Measurements from ENCODE around the gene RNF8. TPM values are rescaled to one million over a fixed set of nuclear protein-coding genes. Genes with fewer than 3 reads are reported as not detected.
A peak's percentile ranks its signal among the peaks of the same experiment; 100 is the strongest.
"Not testable (repeated sequence)": the region's sequence is repeated elsewhere in the genome, so short reads cannot be mapped to it uniquely, and the experiment has no call there.

The RNF8 gene, protein sequence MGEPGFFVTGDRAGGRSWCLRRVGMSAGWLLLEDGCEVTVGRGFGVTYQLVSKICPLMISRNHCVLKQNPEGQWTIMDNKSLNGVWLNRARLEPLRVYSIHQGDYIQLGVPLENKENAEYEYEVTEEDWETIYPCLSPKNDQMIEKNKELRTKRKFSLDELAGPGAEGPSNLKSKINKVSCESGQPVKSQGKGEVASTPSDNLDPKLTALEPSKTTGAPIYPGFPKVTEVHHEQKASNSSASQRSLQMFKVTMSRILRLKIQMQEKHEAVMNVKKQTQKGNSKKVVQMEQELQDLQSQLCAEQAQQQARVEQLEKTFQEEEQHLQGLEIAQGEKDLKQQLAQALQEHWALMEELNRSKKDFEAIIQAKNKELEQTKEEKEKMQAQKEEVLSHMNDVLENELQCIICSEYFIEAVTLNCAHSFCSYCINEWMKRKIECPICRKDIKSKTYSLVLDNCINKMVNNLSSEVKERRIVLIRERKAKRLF
- 10 to 100 TPM; 18.1 to 28.0 TPM for total RNA-seq

DNA sequence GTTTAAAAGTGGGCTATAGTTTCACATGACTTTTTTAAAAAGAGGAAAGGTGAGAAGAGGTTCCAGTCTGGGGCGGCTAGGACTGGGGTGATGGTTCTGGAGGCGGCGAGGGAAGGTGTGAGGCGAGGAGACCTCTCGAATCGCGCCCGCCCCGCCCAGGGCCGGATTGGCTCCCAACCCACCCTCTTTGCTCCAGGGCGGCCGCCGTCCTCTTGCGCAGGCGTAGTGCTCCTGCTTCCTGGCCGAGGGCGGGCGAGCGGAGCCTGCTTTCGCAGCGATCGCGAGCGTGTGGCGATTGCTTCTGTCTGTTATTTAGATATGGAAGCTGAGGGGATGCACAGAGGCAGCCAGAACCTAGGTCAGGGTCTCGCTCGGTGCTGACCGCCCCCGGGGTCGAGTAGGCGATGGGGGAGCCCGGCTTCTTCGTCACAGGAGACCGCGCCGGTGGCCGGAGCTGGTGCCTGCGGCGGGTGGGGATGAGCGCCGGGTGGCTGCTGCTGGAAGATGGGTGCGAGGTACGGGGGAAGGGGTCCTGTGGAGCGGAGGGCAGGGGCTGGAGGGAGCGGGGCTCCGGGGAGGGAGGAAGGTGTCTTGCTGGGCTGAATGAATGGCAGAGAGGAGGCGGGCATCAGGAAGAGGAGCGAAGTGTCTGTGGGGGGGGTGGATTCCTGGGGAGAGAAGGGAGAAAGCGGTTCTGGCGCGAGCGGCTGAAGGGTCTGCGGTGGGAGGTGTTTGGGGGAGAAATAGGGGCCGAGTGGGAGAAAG lies at the start of gene RNF8:
TSS of gene RNF8 (plus strand) at position 223 of the 765 bp plus-strand sequence. CDS start at position 405, 182 bp downstream.
- Mint-ChIP-seq H3K9me3 (no peaks in the 10 kb centered on the region), H3K27ac (peak within 1 kb of the TSS; percentile 84 to 95), H3K36me3 (peaks cover 10 to 19% of the 10 kb centered on the region in 2 donors)
- ATAC-seq (peak; percentile 97 to 99), DNase-seq (ENCODE audit: low spot score in 2 of 2) (peak; percentile 88 to 93)

DNA sequence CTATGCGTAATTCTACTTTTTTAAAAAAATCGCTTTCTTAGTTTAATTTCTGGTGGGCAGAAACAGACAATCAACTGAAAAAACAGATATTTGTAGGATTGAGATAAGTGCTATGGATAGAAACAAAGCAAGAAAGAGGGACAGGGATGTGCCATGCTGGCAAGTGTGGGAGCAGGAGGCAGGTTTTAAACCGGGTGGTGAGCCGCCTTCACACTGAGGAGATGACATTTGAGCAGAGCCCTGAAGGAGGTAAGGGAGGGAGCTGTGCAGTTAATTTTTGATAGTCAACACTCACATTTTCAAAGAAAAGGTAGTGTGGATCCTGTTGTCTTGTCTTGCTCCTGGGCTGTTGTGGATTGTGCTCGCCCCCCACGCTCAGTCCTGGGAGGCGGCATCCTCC lies 49.0 kb upstream of the RNF8 start:
- H3K9me3 Mint-ChIP-seq, result no peaks in the 10 kb centered on the region
- no peak overlapping the region for H3K27ac Mint-ChIP-seq
- ATAC-seq (no peak), DNase-seq (ENCODE audit: low spot score in 2 of 2) (no peak)
- H3K36me3 Mint-ChIP-seq, result no peaks in the 10 kb centered on the region

DNA sequence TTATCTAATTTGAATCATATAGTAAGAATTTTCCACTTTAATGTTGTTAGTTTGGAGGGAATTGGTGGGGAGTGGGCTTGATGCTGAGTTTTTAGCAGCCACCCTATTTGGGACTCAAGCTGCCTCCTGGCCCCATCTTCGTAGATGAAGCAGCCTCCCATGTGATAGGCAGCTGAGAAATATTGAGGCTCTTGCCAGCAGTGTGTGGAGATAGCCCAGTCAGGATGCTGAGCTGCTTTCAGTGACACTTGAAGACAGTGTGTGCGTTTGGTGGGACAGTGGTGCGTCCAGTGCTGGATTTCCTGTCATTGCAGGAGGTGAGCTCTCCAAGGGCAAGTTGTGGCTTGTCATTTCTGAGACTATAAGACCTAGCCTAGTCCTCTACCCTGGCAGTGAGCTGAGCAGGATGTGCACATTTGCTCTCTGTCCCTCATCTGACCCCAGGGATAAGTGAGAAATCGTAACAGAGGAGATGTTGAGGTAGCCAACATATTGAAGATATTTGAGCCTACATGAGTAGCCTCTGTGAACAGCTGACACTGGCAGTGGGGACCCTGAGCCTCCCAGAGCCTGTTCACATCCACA lies 47.9 kb upstream of the RNF8 start:
- ATAC-seq, result no peak
- H3K9me3 Mint-ChIP-seq, result no peaks in the 10 kb centered on the region
- no peak for DNase-seq (ENCODE audit: low spot score in 2 of 2)
- H3K36me3 Mint-ChIP-seq, result no peaks in the 10 kb centered on the region
- peak overlapping the region in 1 of 2 donors; percentile 58 for H3K27ac Mint-ChIP-seq

DNA sequence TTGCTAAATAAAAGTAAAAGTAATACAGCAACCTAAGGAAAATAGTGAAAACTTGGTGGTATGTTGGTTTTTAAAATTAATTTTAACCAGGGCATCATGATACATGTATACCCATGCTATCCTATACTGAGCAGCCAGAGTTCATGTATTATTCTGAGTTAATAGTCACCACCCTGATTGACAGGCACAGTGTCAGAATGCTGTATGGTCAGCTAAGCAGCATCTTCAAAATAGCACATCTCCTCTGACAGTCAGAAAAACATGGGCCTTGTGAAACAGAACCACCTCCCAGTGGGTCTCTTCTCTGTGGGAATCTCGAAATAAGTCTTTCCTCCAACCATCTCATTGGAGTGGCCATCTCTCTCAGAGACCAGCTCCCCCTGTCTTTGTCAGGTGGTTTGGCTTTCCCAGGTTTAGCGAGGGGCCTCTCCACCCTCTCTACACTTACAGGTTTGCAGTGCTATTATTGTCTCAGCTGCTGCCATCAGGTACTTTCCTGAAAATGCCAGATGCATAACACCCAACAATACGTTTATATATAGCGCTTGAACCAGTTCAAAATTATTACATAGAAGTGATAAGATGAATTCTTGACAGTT lies 47.1 kb upstream of the RNF8 start:
- H3K9me3 Mint-ChIP-seq, result no peaks in the 10 kb centered on the region
- H3K36me3 Mint-ChIP-seq, result no peaks in the 10 kb centered on the region
- DNase-seq (ENCODE audit: low spot score in 2 of 2) (no peak), ATAC-seq (no peak)
- H3K27ac Mint-ChIP-seq, result peak overlapping the region in 1 of 2 donors; percentile 58

DNA sequence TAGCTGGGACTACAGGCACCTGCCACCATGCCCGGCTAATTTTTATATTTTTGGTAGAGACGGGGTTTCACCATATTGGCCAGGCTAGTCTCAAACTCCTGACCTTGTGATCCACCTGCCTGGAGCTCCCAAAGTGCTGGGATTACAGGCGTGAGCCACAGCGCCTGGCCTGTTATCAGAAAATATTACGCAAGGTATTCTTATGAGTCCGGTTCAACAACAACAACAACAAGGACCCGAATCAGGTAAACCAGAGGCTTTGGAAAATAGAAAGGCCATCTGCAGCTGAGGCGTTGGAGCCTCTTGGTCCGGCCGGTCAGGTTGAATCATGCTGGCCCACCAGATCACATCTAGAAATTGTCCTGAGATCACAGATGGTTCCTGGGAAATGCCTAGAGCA lies 46.3 kb upstream of the RNF8 start:
- not testable (repeated sequence) for H3K9me3 Mint-ChIP-seq; H3K36me3 Mint-ChIP-seq; ATAC-seq; H3K27ac Mint-ChIP-seq; DNase-seq (ENCODE audit: low spot score in 2 of 2)

DNA sequence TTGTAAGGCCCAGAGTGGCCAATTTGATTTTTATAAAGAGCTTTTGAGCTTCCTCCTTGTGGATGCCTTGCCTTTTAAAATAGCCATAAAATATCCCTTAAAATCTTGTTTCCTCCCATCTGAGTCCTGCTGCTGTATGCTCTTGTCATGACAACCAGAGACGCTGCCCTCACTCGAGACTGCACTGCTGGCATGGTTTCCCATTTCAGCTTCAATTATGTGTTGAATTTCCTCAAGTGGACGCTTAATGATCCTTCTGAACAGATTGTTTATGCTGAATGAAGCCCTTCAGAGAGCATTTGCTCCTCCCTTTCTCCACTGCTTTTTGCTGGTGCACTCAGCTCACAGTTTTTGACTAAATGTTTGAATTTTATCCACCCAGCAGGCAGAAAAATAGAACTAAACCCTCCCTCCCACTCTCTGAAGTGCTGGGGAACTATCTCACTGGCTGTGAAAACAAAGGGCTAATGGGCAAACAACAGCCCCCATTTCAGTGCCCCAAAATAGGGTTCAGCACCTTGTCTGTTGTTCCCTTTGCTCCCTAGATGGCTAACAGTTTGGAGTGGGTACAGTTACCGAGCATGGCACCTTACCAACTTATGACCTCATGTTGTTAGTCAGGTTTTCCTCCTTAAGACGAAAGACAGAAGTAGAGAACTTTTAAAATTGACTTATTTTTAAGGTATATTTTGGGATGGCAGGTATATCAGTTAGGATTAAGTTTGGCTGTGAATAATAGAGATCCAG lies 45.5 kb upstream of the RNF8 start:
- ATAC-seq, result no peak
- no peak for DNase-seq (ENCODE audit: low spot score in 2 of 2)
- H3K27ac Mint-ChIP-seq, result peak overlapping the region in 1 of 2 donors; percentile 53
- no peaks in the 10 kb centered on the region for H3K9me3 Mint-ChIP-seq
- H3K36me3 Mint-ChIP-seq, result no peaks in the 10 kb centered on the region

DNA sequence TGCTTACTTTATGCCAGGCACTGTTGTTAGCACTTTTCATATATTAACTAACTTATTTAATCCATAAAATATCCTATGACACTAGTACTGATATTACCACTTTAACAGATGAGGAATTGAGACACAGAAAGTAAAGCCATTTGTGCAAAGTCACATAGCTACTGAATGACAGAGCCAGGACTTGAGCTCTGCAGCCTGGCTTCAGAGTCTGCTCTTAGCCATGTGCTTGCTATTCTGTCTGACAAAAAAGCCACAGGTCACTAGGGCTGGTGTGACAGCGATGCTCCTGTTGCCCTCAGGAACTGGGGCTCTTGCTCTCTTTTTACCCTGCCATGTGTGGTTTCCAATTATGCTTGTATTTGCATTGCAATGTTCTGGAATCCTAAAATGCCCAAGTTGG lies 44.7 kb upstream of the RNF8 start:
- H3K9me3 Mint-ChIP-seq, result no peaks in the 10 kb centered on the region
- no peak for ATAC-seq
- peak overlapping the region in 1 of 2 donors; percentile 29 for H3K27ac Mint-ChIP-seq
- DNase-seq (ENCODE audit: low spot score in 2 of 2), result no peak
- H3K36me3 Mint-ChIP-seq, result no peaks in the 10 kb centered on the region

DNA sequence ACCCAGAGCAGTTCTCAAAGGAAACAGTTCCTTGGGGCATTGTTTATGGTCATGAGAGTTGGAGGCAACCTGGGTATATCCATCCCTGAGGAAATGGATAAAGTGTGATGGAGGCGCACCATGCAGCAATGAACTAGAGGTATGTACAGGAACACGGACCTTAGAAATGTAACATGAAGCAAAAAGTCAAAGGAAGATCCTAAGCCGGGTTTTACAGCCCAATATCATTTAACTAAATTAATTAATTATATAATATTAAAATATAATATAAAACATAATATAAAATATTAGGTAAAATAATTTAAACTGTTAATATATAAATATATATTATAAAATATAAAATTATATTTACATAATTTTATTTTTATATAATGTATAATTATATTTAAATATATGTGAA lies 44.1 kb upstream of the RNF8 start:
- H3K36me3 Mint-ChIP-seq, result no peaks in the 10 kb centered on the region
- no peak for DNase-seq (ENCODE audit: low spot score in 2 of 2)
- ATAC-seq, result no peak
- H3K9me3 Mint-ChIP-seq, result no peaks in the 10 kb centered on the region
- peak overlapping the region in 1 of 2 donors; percentile 29 for H3K27ac Mint-ChIP-seq

DNA sequence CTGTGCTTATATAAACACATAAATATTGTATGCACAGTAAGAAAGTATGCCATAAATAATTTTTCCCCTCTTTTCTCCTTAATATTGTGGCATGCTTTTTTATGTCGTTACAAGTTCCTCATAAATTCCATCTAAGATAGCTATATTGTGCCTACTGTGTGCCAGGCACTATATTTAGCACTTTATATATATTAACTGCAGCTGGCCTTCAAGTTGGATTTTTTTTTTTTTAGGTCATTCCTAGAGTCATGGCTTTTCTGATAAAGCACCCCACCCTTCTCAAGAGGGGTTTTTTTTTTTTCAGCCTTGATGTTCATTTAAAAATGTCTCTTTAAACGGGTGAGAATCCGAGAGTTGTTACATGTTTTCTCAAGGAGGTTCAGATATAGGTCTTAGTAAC lies 42.8 kb upstream of the RNF8 start:
- no peaks in the 10 kb centered on the region for H3K9me3 Mint-ChIP-seq
- H3K36me3 Mint-ChIP-seq, result no peaks in the 10 kb centered on the region
- no peak overlapping the region for H3K27ac Mint-ChIP-seq
- DNase-seq (ENCODE audit: low spot score in 2 of 2), result no peak
- no peak for ATAC-seq

DNA sequence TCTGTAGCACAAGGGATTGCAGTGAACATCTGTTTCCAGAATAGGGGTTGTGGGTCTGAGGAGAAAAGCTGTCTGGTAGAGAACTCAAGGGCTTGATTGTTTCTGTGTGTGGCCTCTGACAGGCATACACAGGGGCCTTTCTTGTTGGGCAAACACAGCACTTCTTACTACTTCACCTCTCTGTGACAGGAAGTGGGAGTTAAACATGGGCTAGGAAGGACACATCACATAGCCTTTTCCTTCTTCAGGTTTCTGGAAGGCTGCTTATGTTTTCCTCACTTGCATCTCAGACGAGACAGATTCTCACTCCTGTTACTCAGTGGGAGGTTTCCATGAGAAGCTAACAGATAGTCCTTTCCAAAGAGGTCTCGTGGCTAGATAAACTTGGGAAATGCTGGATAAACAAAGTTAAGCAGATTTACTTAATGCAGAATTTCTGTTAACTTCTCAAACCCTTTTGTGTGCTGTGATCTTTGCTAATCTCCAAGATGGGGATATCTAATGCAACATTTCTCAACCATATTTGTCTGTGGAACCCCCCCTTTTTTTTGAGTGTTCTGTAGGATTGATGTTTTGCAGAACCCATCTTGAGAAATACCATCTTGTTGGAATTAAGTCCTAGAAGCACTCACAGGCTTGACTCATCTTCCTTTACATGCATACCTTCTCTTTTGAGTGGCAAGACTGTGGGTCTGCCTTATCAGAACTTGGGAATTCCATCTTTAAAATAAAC lies 41.9 kb upstream of the RNF8 start:
- peak overlapping the region in 1 of 2 donors; percentile 56 for H3K27ac Mint-ChIP-seq
- H3K9me3 Mint-ChIP-seq, result no peaks in the 10 kb centered on the region
- ATAC-seq (no peak), DNase-seq (ENCODE audit: low spot score in 2 of 2) (no peak)
- no peaks in the 10 kb centered on the region for H3K36me3 Mint-ChIP-seq

DNA sequence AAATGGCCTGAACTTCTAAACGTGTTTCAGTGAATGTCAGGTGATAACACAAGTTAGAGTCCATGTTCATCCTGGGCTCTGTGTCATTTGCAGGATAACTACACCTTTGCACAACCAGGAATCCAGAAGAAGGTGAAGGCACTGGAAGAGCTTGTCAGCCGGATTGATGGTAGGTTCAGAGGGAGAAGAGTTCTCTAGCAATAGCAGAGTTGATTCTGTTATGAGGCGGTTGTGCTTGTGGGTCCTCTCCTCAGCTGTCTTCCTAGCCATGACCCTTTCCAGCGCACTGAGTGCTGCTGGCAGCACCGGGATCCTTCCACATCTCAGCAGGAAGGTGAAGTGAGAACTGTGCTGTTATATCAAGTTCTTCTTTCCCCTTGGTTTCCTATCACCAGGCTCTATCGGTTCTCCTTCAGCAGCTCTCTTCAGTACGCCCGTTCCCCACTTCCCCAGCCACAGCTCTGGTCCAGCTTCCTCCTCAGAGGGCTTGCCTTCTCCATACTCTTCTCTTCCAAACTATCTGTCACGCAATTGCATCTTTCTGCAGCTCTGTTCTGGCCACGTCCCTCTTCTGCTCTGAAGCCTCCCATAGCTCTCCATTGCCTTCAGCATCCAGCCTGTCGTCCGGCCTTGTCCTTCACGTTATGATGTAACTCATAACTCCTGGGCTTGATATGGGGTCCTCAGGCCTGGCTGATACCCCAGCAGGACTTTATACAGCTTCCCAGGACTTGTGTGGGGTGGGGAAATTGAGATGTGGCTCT lies 39.9 kb upstream of the RNF8 start:
- no peaks in the 10 kb centered on the region for H3K9me3 Mint-ChIP-seq
- no peak for ATAC-seq
- H3K36me3 Mint-ChIP-seq, result no peaks in the 10 kb centered on the region
- H3K27ac Mint-ChIP-seq, result no peak overlapping the region
- no peak for DNase-seq (ENCODE audit: low spot score in 2 of 2)

DNA sequence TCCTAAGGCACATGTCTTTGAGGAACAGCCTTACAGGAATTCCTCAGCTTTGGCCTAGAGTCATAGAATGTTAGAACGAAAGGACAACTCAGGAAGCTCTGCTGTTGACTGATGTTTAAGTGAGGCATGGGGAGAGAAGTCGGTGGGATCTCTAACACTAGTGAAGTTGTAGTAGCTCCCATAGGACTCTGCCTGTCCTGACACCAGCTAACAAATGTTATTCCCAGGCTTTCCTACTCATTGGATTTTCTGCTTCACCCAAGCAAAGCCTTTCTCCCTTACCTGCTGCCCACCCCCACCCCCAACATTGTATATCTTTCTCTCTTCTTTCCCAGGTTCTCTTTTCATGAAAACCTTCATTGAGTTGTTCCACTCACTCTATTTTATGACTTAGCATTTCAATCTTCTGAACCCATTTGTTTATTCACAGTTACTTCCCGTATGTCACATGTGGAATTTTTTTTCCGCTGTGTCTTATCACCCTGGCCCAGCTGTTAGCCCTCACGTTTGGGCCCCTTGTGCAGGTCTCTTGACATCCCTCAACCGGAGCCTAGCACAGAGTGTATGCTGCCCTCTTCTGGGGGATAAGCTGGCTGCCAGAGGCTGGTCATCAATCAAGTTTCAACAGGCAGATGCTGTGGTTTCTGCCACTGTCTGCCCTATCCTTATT lies 39.2 kb upstream of the RNF8 start:
- H3K27ac Mint-ChIP-seq, result peak overlapping the region in 1 of 2 donors; percentile 5

DNA sequence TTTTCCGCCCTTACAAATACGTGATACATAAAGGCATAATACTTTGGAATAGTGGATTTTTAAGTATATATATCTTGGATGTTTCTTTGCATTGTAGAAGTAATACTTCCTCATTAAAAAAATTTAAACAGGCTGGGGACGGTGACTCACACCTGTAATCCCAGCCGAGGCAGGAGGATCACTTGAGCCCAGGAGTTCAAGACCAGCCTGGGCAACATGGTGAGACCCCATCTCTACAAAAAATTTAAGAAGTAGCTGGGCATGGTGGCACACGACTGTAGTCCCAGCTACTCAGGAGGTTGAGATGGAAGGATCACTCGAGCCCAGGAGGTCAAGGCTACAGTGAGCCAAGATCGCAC lies 38.6 kb upstream of the RNF8 start:
- H3K9me3 Mint-ChIP-seq, result no peaks in the 10 kb centered on the region
- no peaks in the 10 kb centered on the region for H3K36me3 Mint-ChIP-seq
- no peak for ATAC-seq
- no peak overlapping the region for H3K27ac Mint-ChIP-seq
- DNase-seq (ENCODE audit: low spot score in 2 of 2), result no peak

More for the DNA sequence above, 39.2 kb upstream of the RNF8 start:
- H3K9me3 Mint-ChIP-seq, result no peaks in the 10 kb centered on the region
- H3K36me3 Mint-ChIP-seq, result no peaks in the 10 kb centered on the region
- ATAC-seq (peak; percentile 75 to 76), DNase-seq (ENCODE audit: low spot score in 2 of 2) (peak in 1 of 2 donors; percentile 51)

DNA sequence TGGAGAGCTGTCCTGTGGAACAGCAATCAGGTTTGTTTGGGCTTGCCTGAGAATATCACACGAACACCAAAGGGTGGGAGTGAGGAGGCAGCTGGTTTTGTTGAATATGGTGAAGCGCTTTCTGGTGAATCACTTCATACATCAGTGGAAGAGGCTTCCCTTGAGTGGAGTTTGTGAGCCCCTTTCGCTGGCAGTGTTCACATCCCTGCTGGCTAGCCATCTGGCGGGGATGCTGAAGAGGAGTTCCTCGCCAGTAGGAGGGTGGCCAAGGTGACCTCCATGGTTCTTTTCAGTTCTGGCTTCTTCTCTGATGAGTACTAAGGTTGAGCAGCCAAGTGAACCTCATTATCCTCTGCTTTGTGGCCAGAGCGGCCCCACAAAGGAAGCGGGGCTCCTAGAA lies 37.7 kb upstream of the RNF8 start:
- ATAC-seq, result no peak
- DNase-seq (ENCODE audit: low spot score in 2 of 2), result no peak
- no peaks in the 10 kb centered on the region for H3K36me3 Mint-ChIP-seq
- H3K9me3 Mint-ChIP-seq, result no peaks in the 10 kb centered on the region
- no peak overlapping the region for H3K27ac Mint-ChIP-seq

Measured in activated naive CD4-positive, alpha-beta T cell treated with anti-CD3 and anti-CD28 coated beads, Interleukin-2, amount 50 U/mL, for 72 hours (primary cell).